Transverse colon (tissue), 4 donors: ENCODE data around the gene CSNK1D. TPM values are rescaled to one million over a fixed set of nuclear protein-coding genes. Genes with fewer than 3 reads are reported as not detected.
A peak's percentile ranks its signal among the peaks of the same experiment; 100 is the strongest.

Experiments
- DNase-seq: peaks from one replicate; pipeline ENCODE4 v3.0.0-alpha.2; 2019
- H3K27ac ChIP-seq, 4 donors: fragments of 200-600 bp; sonication (generic); 2 replicates each; pipeline ENCODE4 v1.5.1; 2016 to 2018; ENCODE audit warnings: inconsistent platforms in 4 of 4
- H3K27me3 ChIP-seq: fragments of 200-600 bp; sonication (generic); 2 replicates; pipeline ENCODE4 v1.5.1; 2017; ENCODE audit warnings: inconsistent platforms
- H3K36me3 ChIP-seq, 4 donors: fragments of 200-600 bp; sonication (generic); 2 replicates each; pipeline ENCODE4 v1.5.1; 2017 to 2019; ENCODE audit warnings: inconsistent platforms in 4 of 4
- H3K4me1 ChIP-seq, 4 donors: fragments of 200-600 bp; sonication (generic); 2 replicates each; pipeline ENCODE4 v1.5.1; 2017 to 2020; ENCODE audit warnings: inconsistent platforms in 4 of 4
- H3K4me3 ChIP-seq, 4 donors: fragments of 200-600 bp; sonication (generic); 1 replicate in 1 of 4; 2 replicates in 3 of 4; pipeline versions ENCODE4 v1.5.1 to v1.6.1; 2017 to 2019; ENCODE audit warnings: inconsistent platforms in 4 of 4
- H3K9me3 ChIP-seq, 2 donors: fragments of 200-600 bp; sonication (generic); 2 replicates each; pipeline ENCODE4 v1.5.1; 2017 to 2019; ENCODE audit warnings: inconsistent platforms in 2 of 2
- CTCF ChIP-seq, 5 experiments: fragments of 200-600 bp in 3 of 5; fragments of 450-650 bp in 2 of 5; sonication (generic) in 3 of 5; IDR thresholded peaks; 1 replicate in 2 of 5; 2 replicates in 3 of 5; pipeline ENCODE4 v1.5.1; 2016 to 2017; ENCODE audit warnings: antibody characterized with exemption in 5 of 5, inconsistent platforms in 3 of 5, mild to moderate bottlenecking in 2 of 5, moderate library complexity in 1 of 5
- EP300 ChIP-seq: sonication (generic); formaldehyde crosslinking; IDR thresholded peaks from one replicate; pipeline ENCODE4 v1.6.1; 2017; ENCODE audit warnings: antibody characterized with exemption, low read depth
- POLR2A ChIP-seq: fragments of 450-650 bp; IDR thresholded peaks from one replicate; pipeline ENCODE4 v1.6.1; 2016; ENCODE audit warnings: antibody characterized with exemption, mild to moderate bottlenecking, moderate library complexity
- POLR2AphosphoS5 ChIP-seq, 3 donors: sonication (generic); formaldehyde crosslinking; IDR thresholded peaks; one replicate each; pipeline ENCODE4 v1.6.1; 2016; ENCODE audit warnings: antibody characterized with exemption in 3 of 3
- WGBS, 2 donors: methylation state at CpG; one replicate each; pipeline ENCODE4 v1.1.5; 2018; ENCODE audit warnings: low coverage in 1 of 2; 5-methylcytosine and 5-hydroxymethylcytosine counted together
- in situ Hi-C, 4 donors: fragments of 200-750 bp; cut with MboI; loops; one replicate each; pipeline versions ENCODE4 v1.15.0 to v1.15.1; 2017; ENCODE audit warnings: low sequenced_read_pairs in 3 of 4, low pct_ligation_motif_present in 1 of 4, low pct_unique_long_range_greater_than_20kb in 1 of 4
- intact Hi-C: fragments of 100-400 bp; cut with DNase I; formaldehyde crosslinking; loops from one replicate; pipeline ENCODE4 v1.15.1; 2023; ENCODE audit warnings: low total_unique reads
- total RNA-seq, 4 donors: library from RNA; depleted of rRNA; stranded (reverse); fragments of >200 nt; gene quantifications; one replicate each; pipeline ENCODE4 v1.1.0, GENCODE V29; 2016

Gene CSNK1D
- 100 to 1,000 TPM in 2 of 4 donors, 10 to 100 TPM in 2; 86.0 to 230 (median 148) TPM for total RNA-seq

- WGBS, 2 donors: 4% methylated on average over 63 of the region's 80 CpGs; no CpG with 5 or more reads in 1 of the 2 donors
- peak in 1 of 5 experiments; percentile 9 for TF ChIP-seq CTCF (IDR thresholded peaks at IDR 0.05)
- TF ChIP-seq POLR2A: peak; percentile 96
- peak; percentile 36 for TF ChIP-seq EP300
- peak; percentile 89 to 98 (median 98) for TF ChIP-seq POLR2AphosphoS5 (IDR thresholded peaks at IDR 0.05)
- Histone ChIP-seq H3K27me3 (no peaks in the 10 kb centered on the region), H3K4me1 (peaks cover 39 to 53% (median 48%) of the 10 kb centered on the region in 4 donors), H3K4me3 (peak within 1 kb of the TSS; percentile 71 to 95 (median 86)), H3K36me3 (peaks cover 0 to 7% (median 0%) of the 10 kb centered on the region in 4 donors), H3K9me3 (no peaks in the 10 kb centered on the region), H3K27ac (peak within 1 kb of the TSS; percentile 96 to 100 (median 98))
- intact Hi-C loops: no loop called here
- DNase-seq: peak; percentile 95
- in situ Hi-C loops: no loop called here
These were observed at the start of gene CSNK1D for GRCh38 chr17:82273327-82274133. Gene CSNK1D, minus strand, starts transcription at chr17:82273700. Its CDS starts 319 bp downstream, at chr17:82273381.

- intact Hi-C loops: loop anchor here (5.0 kb wide), 1 partner anchor 85 kb away; no protein-coding TSS in a partner anchor
- H3K27me3 ChIP-seq: peaks cover 2% of the 10 kb centered on the region
- H3K36me3 ChIP-seq: no peaks in the 10 kb centered on the region
- H3K9me3 ChIP-seq: no peaks in the 10 kb centered on the region
- H3K27ac ChIP-seq: no peak overlapping the region
- in situ Hi-C loops: loop anchor here in 1 of 4 donors (10.0 kb wide), 1 partner anchor 118 kb away; no protein-coding TSS in a partner anchor
- WGBS, 2 donors: 70% methylated on average over 28 of the region's 28 CpGs; no CpG with 5 or more reads in 1 of the 2 donors
- no peak for DNase-seq
- no peak for TF ChIP-seq POLR2AphosphoS5 (IDR thresholded peaks at IDR 0.05)
- no peak for TF ChIP-seq CTCF (IDR thresholded peaks at IDR 0.05)
- no peak for TF ChIP-seq POLR2A
- no peak for TF ChIP-seq EP300
- H3K4me1 ChIP-seq: peaks cover 0 to 34% (median 15%) of the 10 kb centered on the region in 4 donors
- no peak overlapping the region for H3K4me3 ChIP-seq
These were observed 49.3 kb upstream of the CSNK1D start for GRCh38 chr17:82322526-82323453.

- peaks cover 0 to 28% (median 11%) of the 10 kb centered on the region in 4 donors for H3K4me1 ChIP-seq
- H3K36me3 ChIP-seq: no peaks in the 10 kb centered on the region
- H3K4me3 ChIP-seq: no peak overlapping the region
- no peak for DNase-seq
- peaks cover 2% of the 10 kb centered on the region for H3K27me3 ChIP-seq
- intact Hi-C loops (loop anchor here (2.0 to 5.0 kb wide), 2 partner anchors 85 to 115 kb away; no protein-coding TSS in a partner anchor), in situ Hi-C loops (loop anchor here in 1 of 4 donors (10.0 kb wide), 1 partner anchor 117 kb away; no protein-coding TSS in a partner anchor)
- H3K9me3 ChIP-seq: no peaks in the 10 kb centered on the region
- 63% methylated on average over 16 of the region's 21 CpGs; no CpG with 5 or more reads in 1 of the 2 donors for WGBS, 2 donors
- H3K27ac ChIP-seq: no peak overlapping the region
- TF ChIP-seq POLR2AphosphoS5 (IDR thresholded peaks at IDR 0.05): no peak
These were observed 48.5 kb upstream of the CSNK1D start for GRCh38 chr17:82321947-82322466.
